ENCODE results near the gene TMPRSS15. TPM values are rescaled to one million over a fixed set of nuclear protein-coding genes. Genes with fewer than 3 reads are reported as not detected.

TMPRSS15 gene
- total and polyA plus RNA-seq, 9 of the 15 experiments (the other 6 are each of a cell fraction or from before 2014, with no cell fraction given): 0.03 to 0.11 (median 0.04) TPM; not detected in 4

GRCh38 chr21:18398843-18399242 lies 4.7 kb downstream of the TMPRSS15 start:
- Histone ChIP-seq H3K4me2 (ENCODE audit: insufficient read depth, low read length) (no peak overlapping the region), H2AFZ (ENCODE audit: low read depth, low read length) (no peak overlapping the region), H3K36me3 (ENCODE audit: control insufficient read depth, insufficient read depth, low read length) (no peaks in the 10 kb centered on the region), H3K4me3 (no peak overlapping the region), H3K4me1 (replicated peaks in 1 of 2; ENCODE audit: control insufficient read depth in 2 of 2, insufficient read depth in 2 of 2, low read length in 2 of 2) (no peaks in the 10 kb centered on the region), H3K27me3 (ENCODE audit: control insufficient read depth in 2 of 2, insufficient read depth in 2 of 2, low read length in 2 of 2) (no peaks in the 10 kb centered on the region), H3K79me2 (ENCODE audit: control insufficient read depth, insufficient read depth, low read length) (no peaks in the 10 kb centered on the region), H3K9me3 (replicated peaks; ENCODE audit: control insufficient read depth, insufficient read depth, low read depth, low read length) (no peaks in the 10 kb centered on the region; the same call in 1 of the 2 replicates), H4K20me1 (replicated peaks; ENCODE audit: control insufficient read depth, insufficient read depth, low read length) (no peaks in the 10 kb centered on the region), H3K9me1 (ENCODE audit: control insufficient read depth, insufficient read depth, low read length) (no peaks in the 10 kb centered on the region), H3K9ac (ENCODE audit: insufficient read depth in 1 of 2, low read depth in 2 of 2, low read length in 2 of 2) (no peak overlapping the region), H3K27ac (ENCODE audit: extremely low read depth, low read depth, low read length) (no peak overlapping the region)
- ATAC-seq: no peak
- in situ Hi-C loops (cut with MboI) (no loop called here), intact Hi-C loops (cut with micrococcal nuclease) (no loop called here)
- BruUV-seq (replicated peaks): no TSS peak
- FAIRE-seq: no peak
- TF ChIP-seq ZNF589 (CRISPR knock-in tag; IDR thresholded peaks at IDR 0.05; ENCODE audit: low read depth) (no peak), ZNF316 (IDR thresholded peaks at IDR 0.05) (peak; percentile 68), HNRNPK (IDR thresholded peaks at IDR 0.05; ENCODE audit: low read depth, low read length, poor library complexity, severe bottlenecking) (no peak), ETS1 (conservative IDR thresholded peaks at IDR 0.05; ENCODE audit: control insufficient read depth, low read depth, low read length) (no peak), MAFG (tag; conservative IDR thresholded peaks at IDR 0.05) (peak; percentile 20; the same call in 1 of the 2 replicates), C11orf30 (IDR thresholded peaks at IDR 0.05; ENCODE audit: low read depth) (0 out of 2 replicates have a peak, but pooled peaks have one; percentile 15), GTF2E2 (tag; IDR thresholded peaks at IDR 0.05) (no peak), U2AF2 (optimal IDR thresholded peaks at IDR 0.05; ENCODE audit: low read depth, low read length) (no peak), NR4A1 (CRISPR knock-in tag; IDR thresholded peaks at IDR 0.05) (no peak), NR4A1 (tag; IDR thresholded peaks at IDR 0.05) (no peak), ZNF699 (CRISPR knock-in tag; IDR thresholded peaks at IDR 0.05; ENCODE audit: insufficient replicate concordance) (no peak), MYC (IDR thresholded peaks at IDR 0.05; ENCODE audit: low read depth, low read length) (no peak), MYC (CRISPR knock-in tag; IDR thresholded peaks at IDR 0.05; ENCODE audit: borderline replicate concordance, low read depth) (no peak), CREB3L1 (IDR thresholded peaks at IDR 0.05; ENCODE audit: borderline replicate concordance, low read depth) (no peak), POU5F1 (IDR thresholded peaks at IDR 0.05; ENCODE audit: borderline replicate concordance, low read depth, low read length, partially characterized antibody) (no peak)
- TF ChIP-seq, protein P1, sequence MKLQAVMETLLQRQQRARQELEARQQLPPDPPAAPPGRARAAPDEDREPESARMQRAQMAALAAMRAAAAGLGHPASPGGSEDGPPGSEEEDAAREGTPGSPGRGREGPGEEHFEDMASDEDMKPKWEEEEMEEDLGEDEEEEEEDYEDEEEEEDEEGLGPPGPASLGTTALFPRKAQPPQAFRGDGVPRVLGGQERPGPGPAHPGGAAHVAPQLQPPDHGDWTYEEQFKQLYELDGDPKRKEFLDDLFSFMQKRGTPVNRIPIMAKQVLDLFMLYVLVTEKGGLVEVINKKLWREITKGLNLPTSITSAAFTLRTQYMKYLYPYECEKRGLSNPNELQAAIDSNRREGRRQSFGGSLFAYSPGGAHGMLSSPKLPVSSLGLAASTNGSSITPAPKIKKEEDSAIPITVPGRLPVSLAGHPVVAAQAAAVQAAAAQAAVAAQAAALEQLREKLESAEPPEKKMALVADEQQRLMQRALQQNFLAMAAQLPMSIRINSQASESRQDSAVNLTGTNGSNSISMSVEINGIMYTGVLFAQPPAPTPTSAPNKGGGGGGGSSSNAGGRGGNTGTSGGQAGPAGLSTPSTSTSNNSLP (IDR thresholded peaks at IDR 0.05; ENCODE audit: borderline replicate concordance, low read depth, low read length): no peak
- WGBS (ENCODE audit: insufficient coverage, low coverage, missing lambda C conversion rate): 0% methylated on average over 5 of the region's 5 CpGs
- POLR2A ChIA-PET: no interaction called here
- CTCF ChIA-PET (ENCODE audit: low intra/inter-chr PET ratio): no interaction called here
- DNase-seq (ENCODE audit: extremely low read depth in 1 of 4, low spot score in 3 of 4): no peak

All from K562 (cell line).